Thymus (tissue), 11 donors: ENCODE data around the gene ZBTB2. TPM values are rescaled to one million over a fixed set of nuclear protein-coding genes. Genes with fewer than 3 reads are reported as not detected.
"Not testable (repeated sequence)": the region's sequence is repeated elsewhere in the genome, so short reads cannot be mapped to it uniquely, and the experiment has no call there.

Experiments
- DNase-seq, 9 donors: peaks; one replicate each; pipeline ENCODE4 v3.0.0-alpha.2; 2013; ENCODE audit warnings: low spot score in 9 of 9, low read depth in 6 of 9, missing footprints in 1 of 9
- H3K27ac ChIP-seq, 2 donors: one replicate each; pipeline ENCODE4 v1.5.1; 2013; ENCODE audit warnings: control low read depth in 1 of 2, low read depth in 1 of 2, low read length in 1 of 2, mild to moderate bottlenecking in 1 of 2, moderate library complexity in 1 of 2
- H3K27me3 ChIP-seq, 2 donors: one replicate each; pipeline ENCODE4 v1.5.1; 2013; ENCODE audit warnings: low read length in 1 of 2; ENCODE audit not compliant: control insufficient read depth in 2 of 2, insufficient read depth in 1 of 2
- H3K36me3 ChIP-seq, 2 donors: one replicate each; pipeline ENCODE4 v1.5.1; 2013; ENCODE audit warnings: low read length in 1 of 2, mild to moderate bottlenecking in 1 of 2, moderate library complexity in 1 of 2; ENCODE audit not compliant: control insufficient read depth in 2 of 2, insufficient read depth in 2 of 2
- H3K4me1 ChIP-seq, 2 donors: one replicate each; pipeline ENCODE4 v1.5.1; 2013; ENCODE audit warnings: low read length in 2 of 2; ENCODE audit not compliant: control insufficient read depth in 2 of 2, insufficient read depth in 2 of 2
- H3K4me3 ChIP-seq, 2 donors: one replicate each; pipeline ENCODE4 v1.5.1; 2013; ENCODE audit warnings: low read length in 2 of 2, control low read depth in 1 of 2, mild to moderate bottlenecking in 1 of 2
- H3K9me3 ChIP-seq, 2 donors: one replicate each; pipeline ENCODE4 v1.5.1; 2013; ENCODE audit warnings: low read length in 1 of 2, mild to moderate bottlenecking in 1 of 2; ENCODE audit not compliant: control insufficient read depth in 2 of 2, insufficient read depth in 1 of 2
- WGBS: extraction: QIAGEN DNeasy Blood & Tissue Kit; methylation state at CpG from one replicate; pipeline ENCODE4 v1.1.7; 2013; 5-methylcytosine and 5-hydroxymethylcytosine counted together
- polyA plus RNA-seq: library from polyadenylated mRNA; stranded (reverse); fragments of 200-250 nt; gene quantifications from one replicate; pipeline ENCODE4 v1.2.3, GENCODE V29; 2013
- total RNA-seq: library from RNA; stranded (reverse); fragments of 120-200 nt; gene quantifications from one replicate; pipeline ENCODE4 v1.2.4, GENCODE V29; 2013
- donor health status: healthy.

ZBTB2 gene
- total and polyA plus RNA-seq, 2 donors: 22.1 to 22.8 TPM

- H3K4me3 ChIP-seq: no peak overlapping the region
- H3K36me3 ChIP-seq: peaks cover 0 to 21% of the 10 kb centered on the region in 2 donors
- no peaks in the 10 kb centered on the region for H3K27me3 ChIP-seq
- H3K27ac ChIP-seq: no peak overlapping the region
- H3K4me1 ChIP-seq: peaks cover 16 to 25% of the 10 kb centered on the region in 2 donors
- H3K9me3 ChIP-seq: no peaks in the 10 kb centered on the region
- no peak for DNase-seq
- 99% methylated on average over 5 of the region's 5 CpGs for WGBS
These were observed 7.2 kb downstream of the ZBTB2 start for GRCh38 chr6:151384151-151384550.

- H3K9me3 ChIP-seq, H3K27me3 ChIP-seq, DNase-seq, H3K27ac ChIP-seq, H3K4me3 ChIP-seq: not testable (repeated sequence)
- Histone ChIP-seq H3K4me1 (peaks cover 8 to 14% of the 10 kb centered on the region in 2 donors), H3K36me3 (peaks cover 0 to 14% of the 10 kb centered on the region in 2 donors)
- WGBS: 98% methylated on average over 9 of the region's 9 CpGs
These were observed 8.7 kb downstream of the ZBTB2 start for GRCh38 chr6:151382631-151383030.

DNA sequence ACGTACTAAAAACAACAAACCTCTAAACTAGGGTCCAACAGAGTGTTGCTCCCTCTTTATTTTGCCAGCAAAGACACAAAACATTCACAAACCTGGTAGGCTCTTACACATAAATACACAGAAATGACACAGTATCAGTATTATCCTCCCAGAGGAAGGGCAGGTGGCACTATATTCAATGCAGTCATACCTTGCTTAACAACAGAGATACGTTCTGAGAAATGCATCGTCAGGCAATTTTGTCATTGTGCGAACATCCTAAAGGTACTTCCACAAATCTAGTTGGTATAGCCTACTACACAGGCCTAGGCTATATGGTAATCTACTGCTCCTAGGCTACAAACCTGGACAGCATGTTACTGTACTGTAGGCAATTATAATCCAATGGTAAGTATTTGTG lies 9.6 kb downstream of the ZBTB2 start:
- H3K27me3 ChIP-seq: no peaks in the 10 kb centered on the region
- H3K36me3 ChIP-seq: peaks cover 0 to 11% of the 10 kb centered on the region in 2 donors
- no peak for DNase-seq
- 92% methylated on average over 4 of the region's 4 CpGs for WGBS
- no peak overlapping the region for H3K27ac ChIP-seq
- H3K4me3 ChIP-seq: no peak overlapping the region
- H3K9me3 ChIP-seq: no peaks in the 10 kb centered on the region
- H3K4me1 ChIP-seq: peaks cover 8 to 14% of the 10 kb centered on the region in 2 donors

- peaks cover 10 to 14% of the 10 kb centered on the region in 2 donors for H3K4me1 ChIP-seq
These were observed 10.5 kb downstream of the ZBTB2 start for GRCh38 chr6:151380848-151381205.

DNA sequence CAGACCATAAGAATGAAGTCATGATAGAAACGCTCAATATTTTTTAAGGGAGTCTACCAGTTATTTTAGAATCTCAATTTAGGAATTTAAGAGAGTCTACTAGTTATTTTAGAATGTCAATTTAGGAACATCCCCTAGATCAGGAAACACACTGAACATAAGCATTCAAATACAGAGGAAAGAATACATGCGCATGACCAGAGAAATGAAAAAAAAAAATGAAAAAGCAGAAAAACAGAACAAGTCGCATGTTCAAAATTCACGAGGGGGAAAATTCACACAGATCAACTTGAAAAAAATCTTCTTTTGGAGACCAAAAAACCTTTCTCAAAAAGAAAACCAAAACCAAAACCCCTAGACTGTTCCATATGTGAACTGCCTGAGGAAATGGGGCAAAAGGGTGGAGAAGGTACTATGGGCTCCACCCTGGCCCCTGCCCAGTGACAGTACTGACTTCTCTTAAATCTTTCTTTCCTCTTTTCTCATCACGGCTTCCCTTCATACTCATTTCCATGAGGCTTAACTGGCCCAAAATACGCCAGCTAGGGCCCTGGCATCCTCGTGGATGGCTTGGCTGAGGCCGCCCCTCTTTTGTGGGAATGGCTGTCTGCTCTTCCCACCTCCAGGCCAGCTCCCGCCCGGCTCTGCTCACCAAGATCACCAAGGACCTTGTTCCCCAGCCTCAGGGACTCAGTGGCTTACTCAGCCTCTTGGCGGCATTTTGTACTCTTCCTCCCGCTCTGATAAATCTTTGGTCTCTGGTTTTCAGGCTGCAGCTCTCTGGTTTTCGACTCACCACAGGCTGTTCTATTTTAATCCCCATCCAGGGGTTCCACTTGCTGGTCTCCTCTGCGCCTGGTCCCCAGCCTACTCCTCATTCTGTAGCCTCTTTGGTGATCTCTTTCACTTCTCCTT lies 11.2 kb downstream of the ZBTB2 start:
- 66% methylated on average over 14 of the region's 14 CpGs for WGBS
- Histone ChIP-seq H3K4me1 (peaks cover 10 to 14% of the 10 kb centered on the region in 2 donors), H3K27ac (peak overlapping the region; percentile 33 to 48), H3K9me3 (no peaks in the 10 kb centered on the region), H3K27me3 (no peaks in the 10 kb centered on the region), H3K4me3 (no peak overlapping the region), H3K36me3 (peaks cover 0 to 11% of the 10 kb centered on the region in 2 donors)
- peak in 1 of 9 donors; percentile 48 for DNase-seq

More at GRCh38 chr6:151380848-151381205, 10.5 kb downstream of the ZBTB2 start:
- no peak for DNase-seq
- H3K27ac ChIP-seq: peak overlapping the region; percentile 15 to 33
- H3K9me3 ChIP-seq: no peaks in the 10 kb centered on the region
- no peak overlapping the region for H3K4me3 ChIP-seq
- no peaks in the 10 kb centered on the region for H3K27me3 ChIP-seq
- H3K36me3 ChIP-seq: peaks cover 0 to 11% of the 10 kb centered on the region in 2 donors
- 98% methylated on average over 1 of the region's 1 CpG for WGBS

DNA sequence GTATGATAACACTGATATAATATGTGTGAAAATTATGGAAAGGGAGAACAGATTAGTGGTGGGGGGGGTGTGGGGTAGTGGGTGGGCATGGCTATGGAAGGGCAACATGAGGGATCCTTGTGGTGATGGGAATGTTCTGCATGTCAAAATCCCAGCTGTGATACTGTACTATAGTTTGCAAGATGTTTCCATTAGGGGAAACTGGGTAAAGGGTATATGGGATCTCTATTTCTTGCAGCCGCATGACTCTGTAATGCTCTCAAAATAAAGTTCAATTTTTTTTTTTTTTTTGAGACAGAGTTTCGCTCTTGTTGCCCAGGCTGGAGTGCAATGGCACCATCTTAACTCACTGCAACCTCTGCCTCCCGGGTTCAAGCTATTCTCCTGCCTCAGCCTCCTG lies 14.3 kb downstream of the ZBTB2 start:
- DNase-seq: no peak
- H3K4me3 ChIP-seq: no peak overlapping the region
- H3K36me3 ChIP-seq: peaks cover 4 to 9% of the 10 kb centered on the region in 2 donors
- H3K27ac ChIP-seq: no peak overlapping the region
- H3K27me3 ChIP-seq: no peaks in the 10 kb centered on the region
- H3K4me1 ChIP-seq: peaks cover 15 to 25% of the 10 kb centered on the region in 2 donors
- WGBS: 91% methylated on average over 3 of the region's 3 CpGs
- no peaks in the 10 kb centered on the region for H3K9me3 ChIP-seq

DNA sequence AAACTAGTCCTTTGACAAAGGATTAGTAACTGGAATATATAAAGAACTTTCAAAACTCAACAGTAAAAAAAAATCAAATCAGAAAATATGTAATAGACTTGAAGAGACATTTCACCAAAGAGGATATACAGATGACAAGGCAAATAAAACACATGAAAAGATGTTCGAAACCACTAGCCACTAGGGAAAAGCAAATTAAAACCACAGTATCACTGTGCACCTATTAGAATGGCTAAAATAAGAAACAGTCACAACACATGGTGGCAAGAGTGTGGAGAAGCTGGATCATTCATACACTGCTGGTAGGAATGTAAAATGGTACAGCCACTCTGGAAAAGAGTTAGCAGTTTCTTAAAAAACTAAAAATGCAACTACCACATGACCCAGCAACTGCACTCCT lies 14.9 kb downstream of the ZBTB2 start:
- peaks cover 11 to 16% of the 10 kb centered on the region in 2 donors for H3K36me3 ChIP-seq
- WGBS: 13% methylated on average over 1 of the region's 1 CpG
- H3K27ac ChIP-seq: no peak overlapping the region
- peaks cover 15 to 26% of the 10 kb centered on the region in 2 donors for H3K4me1 ChIP-seq
- no peaks in the 10 kb centered on the region for H3K27me3 ChIP-seq
- no peak overlapping the region for H3K4me3 ChIP-seq
- no peak for DNase-seq
- no peaks in the 10 kb centered on the region for H3K9me3 ChIP-seq

DNA sequence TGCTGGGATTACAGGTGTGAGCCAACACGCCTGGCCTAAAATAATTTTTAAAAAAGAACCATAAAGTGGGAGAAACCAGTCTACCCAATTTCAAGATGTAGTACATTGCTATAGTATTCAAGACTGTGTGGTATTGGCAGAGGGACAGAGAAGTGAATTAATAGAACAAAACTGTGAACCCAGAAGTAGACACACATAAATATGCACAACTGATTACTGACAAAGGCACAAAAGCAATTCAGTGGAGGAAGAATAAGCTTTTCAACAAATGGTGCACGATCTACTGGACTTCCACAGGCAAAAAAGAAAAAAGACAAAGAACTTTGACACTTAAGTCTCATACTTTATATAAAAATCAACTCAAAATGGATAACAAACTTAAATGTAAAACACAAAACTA lies 15.5 kb downstream of the ZBTB2 start:
- Histone ChIP-seq H3K36me3 (peaks cover 17 to 22% of the 10 kb centered on the region in 2 donors), H3K9me3 (no peaks in the 10 kb centered on the region), H3K4me3 (no peak overlapping the region), H3K27ac (no peak overlapping the region), H3K27me3 (no peaks in the 10 kb centered on the region), H3K4me1 (peaks cover 15 to 23% of the 10 kb centered on the region in 2 donors)
- no peak for DNase-seq
- WGBS: 96% methylated on average over 2 of the region's 2 CpGs

GRCh38 chr6:151374036-151374683 lies 17.2 kb downstream of the ZBTB2 start:
- Histone ChIP-seq H3K27ac (peak overlapping the region in 1 of 2 donors; percentile 18), H3K9me3 (no peaks in the 10 kb centered on the region), H3K27me3 (no peaks in the 10 kb centered on the region), H3K4me1 (peaks cover 7 to 12% of the 10 kb centered on the region in 2 donors), H3K4me3 (no peak overlapping the region), H3K36me3 (peaks cover 25 to 30% of the 10 kb centered on the region in 2 donors)
- DNase-seq: no peak
- 89% methylated on average over 5 of the region's 5 CpGs for WGBS
